A673 (cell line): ENCODE results near the gene CPT1C.

Source experiments
- EZH2 ChIP-seq: fragments of 200-600 bp; sonication (generic); IDR thresholded peaks from 2 replicates; pipeline ENCODE4 v1.6.1; 2017; ENCODE audit warnings: borderline replicate concordance, low read depth, mild to moderate bottlenecking, mixed read lengths, antibody characterized with exemption, low read length; ENCODE audit not compliant: poor library complexity, severe bottlenecking
- TF ChIP-seq, protein P1 (sequence below): fragments of 300-800, 200-600 bp; sonication (generic); conservative IDR thresholded peaks from 2 replicates; pipeline ENCODE4 v1.5.1; 2017; ENCODE audit warnings: low read depth, mild to moderate bottlenecking, antibody characterized with exemption, low read length, moderate library complexity, mixed read lengths

DNA sequence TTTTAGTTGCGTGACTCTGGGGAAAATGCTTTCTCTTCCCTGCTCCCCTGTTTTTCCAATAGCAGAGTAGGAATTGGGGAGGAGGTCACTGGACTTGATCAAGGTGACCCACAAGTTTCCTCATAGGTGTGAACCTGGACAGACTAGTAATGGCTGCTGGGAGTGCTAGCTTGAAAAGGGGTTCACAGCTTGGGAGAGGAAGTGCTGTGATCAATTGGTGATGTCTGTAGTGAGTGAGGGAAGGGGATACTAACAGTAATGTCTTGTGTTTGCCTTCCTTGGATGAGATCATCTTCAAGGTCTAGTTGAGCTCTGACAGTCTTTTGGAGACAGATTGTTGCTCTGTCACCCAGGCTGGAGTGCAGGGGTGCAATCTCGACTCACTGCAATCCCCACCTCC, 23.4 kb upstream of the CPT1C start:
- TF ChIP-seq, protein P1, sequence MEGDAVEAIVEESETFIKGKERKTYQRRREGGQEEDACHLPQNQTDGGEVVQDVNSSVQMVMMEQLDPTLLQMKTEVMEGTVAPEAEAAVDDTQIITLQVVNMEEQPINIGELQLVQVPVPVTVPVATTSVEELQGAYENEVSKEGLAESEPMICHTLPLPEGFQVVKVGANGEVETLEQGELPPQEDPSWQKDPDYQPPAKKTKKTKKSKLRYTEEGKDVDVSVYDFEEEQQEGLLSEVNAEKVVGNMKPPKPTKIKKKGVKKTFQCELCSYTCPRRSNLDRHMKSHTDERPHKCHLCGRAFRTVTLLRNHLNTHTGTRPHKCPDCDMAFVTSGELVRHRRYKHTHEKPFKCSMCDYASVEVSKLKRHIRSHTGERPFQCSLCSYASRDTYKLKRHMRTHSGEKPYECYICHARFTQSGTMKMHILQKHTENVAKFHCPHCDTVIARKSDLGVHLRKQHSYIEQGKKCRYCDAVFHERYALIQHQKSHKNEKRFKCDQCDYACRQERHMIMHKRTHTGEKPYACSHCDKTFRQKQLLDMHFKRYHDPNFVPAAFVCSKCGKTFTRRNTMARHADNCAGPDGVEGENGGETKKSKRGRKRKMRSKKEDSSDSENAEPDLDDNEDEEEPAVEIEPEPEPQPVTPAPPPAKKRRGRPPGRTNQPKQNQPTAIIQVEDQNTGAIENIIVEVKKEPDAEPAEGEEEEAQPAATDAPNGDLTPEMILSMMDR, result no peak
- TF ChIP-seq EZH2, result no peak
